Stimulated activated naive CD8-positive, alpha-beta T cell treated with anti-CD3 and anti-CD28 coated beads, Interleukin-15, Interleukin-2, amounts not matched to agents 100 ng/mL and 50 ng/mL, for 24 hours (primary cell): Measurements from ENCODE around the gene SUMO2.
"Not testable (repeated sequence)": the region's sequence is repeated elsewhere in the genome, so short reads cannot be mapped to it uniquely, and the experiment has no call there.

ENCODE experiments used
- H3K27ac Mint-ChIP-seq: one replicate; pipeline ENCODE4 v1.8.0; 2021; ENCODE audit warnings: mild to moderate bottlenecking, mixed read lengths
- H3K27me3 Mint-ChIP-seq: one replicate; pipeline ENCODE4 v1.8.0; 2021; ENCODE audit warnings: mixed read lengths
- H3K36me3 Mint-ChIP-seq: one replicate; pipeline ENCODE4 v1.8.0; 2021; ENCODE audit warnings: low read depth, mixed read lengths
- H3K4me1 Mint-ChIP-seq: one replicate; pipeline ENCODE4 v1.8.0; 2021; ENCODE audit warnings: low read depth, mixed read lengths
- H3K4me3 Mint-ChIP-seq: one replicate; pipeline ENCODE4 v1.8.0; 2021; ENCODE audit warnings: mild to moderate bottlenecking, mixed read lengths
- H3K9me3 Mint-ChIP-seq: one replicate; pipeline ENCODE4 v1.8.0; 2021; ENCODE audit warnings: mixed read lengths

The SUMO2 gene

GRCh38 chr17:75199886-75200618 lies 17.3 kb upstream of the SUMO2 start:
- Mint-ChIP-seq H3K4me1 (peaks cover 10% of the 10 kb centered on the region), H3K27me3 (no peaks in the 10 kb centered on the region), H3K4me3 (no peak overlapping the region), H3K27ac (no peak overlapping the region), H3K9me3 (no peaks in the 10 kb centered on the region), H3K36me3 (no peaks in the 10 kb centered on the region)

- Mint-ChIP-seq H3K27ac (no peak overlapping the region), H3K36me3 (no peaks in the 10 kb centered on the region), H3K4me3 (no peak overlapping the region), H3K9me3 (no peaks in the 10 kb centered on the region), H3K27me3 (no peaks in the 10 kb centered on the region), H3K4me1 (no peaks in the 10 kb centered on the region)
These were observed 12.1 kb upstream of the SUMO2 start for GRCh38 chr17:75194879-75195278.

GRCh38 chr17:75191584-75191983 lies 8.8 kb upstream of the SUMO2 start:
- no peak overlapping the region for H3K4me3 Mint-ChIP-seq
- no peaks in the 10 kb centered on the region for H3K27me3 Mint-ChIP-seq
- no peaks in the 10 kb centered on the region for H3K9me3 Mint-ChIP-seq
- no peak overlapping the region for H3K27ac Mint-ChIP-seq
- H3K4me1 Mint-ChIP-seq, result peaks cover 7% of the 10 kb centered on the region
- no peaks in the 10 kb centered on the region for H3K36me3 Mint-ChIP-seq

GRCh38 chr17:75188614-75189013 lies 5.9 kb upstream of the SUMO2 start:
- Mint-ChIP-seq H3K27me3 (no peaks in the 10 kb centered on the region), H3K9me3 (no peaks in the 10 kb centered on the region), H3K27ac (no peak overlapping the region), H3K4me3 (no peak overlapping the region), H3K36me3 (no peaks in the 10 kb centered on the region), H3K4me1 (peaks cover 18% of the 10 kb centered on the region)

- Mint-ChIP-seq H3K27me3 (no peaks in the 10 kb centered on the region), H3K9me3 (no peaks in the 10 kb centered on the region), H3K4me3 (peak overlapping the region; percentile 100), H3K4me1 (peaks cover 45% of the 10 kb centered on the region), H3K27ac (peak overlapping the region; percentile 95), H3K36me3 (peaks cover 26% of the 10 kb centered on the region)
These were observed 1.5 kb upstream of the SUMO2 start for GRCh38 chr17:75183999-75184884.

GRCh38 chr17:75182319-75182568 lies 515 bp downstream of the SUMO2 start:
- H3K4me3 Mint-ChIP-seq, result peak overlapping the region; percentile 100
- H3K4me1 Mint-ChIP-seq, result peaks cover 50% of the 10 kb centered on the region
- H3K27me3 Mint-ChIP-seq, result no peaks in the 10 kb centered on the region
- H3K36me3 Mint-ChIP-seq, result peaks cover 32% of the 10 kb centered on the region
- H3K27ac Mint-ChIP-seq, result peak overlapping the region; percentile 85
- H3K9me3 Mint-ChIP-seq, result no peaks in the 10 kb centered on the region

- Mint-ChIP-seq H3K4me1 (peaks cover 51% of the 10 kb centered on the region), H3K27me3 (no peaks in the 10 kb centered on the region), H3K4me3 (peak overlapping the region; percentile 100), H3K27ac (peak overlapping the region; percentile 85), H3K36me3 (peaks cover 36% of the 10 kb centered on the region), H3K9me3 (no peaks in the 10 kb centered on the region)
These were observed 996 bp downstream of the SUMO2 start for GRCh38 chr17:75181608-75182318.

- Mint-ChIP-seq H3K27ac (peak overlapping the region; percentile 85), H3K4me1 (peaks cover 55% of the 10 kb centered on the region), H3K9me3 (no peaks in the 10 kb centered on the region), H3K4me3 (peak overlapping the region; percentile 100), H3K27me3 (no peaks in the 10 kb centered on the region), H3K36me3 (peaks cover 41% of the 10 kb centered on the region)
These were observed 1.6 kb downstream of the SUMO2 start for GRCh38 chr17:75181110-75181509.

GRCh38 chr17:75178453-75178852 lies 4.3 kb downstream of the SUMO2 start:
- Mint-ChIP-seq H3K27me3 (no peaks in the 10 kb centered on the region), H3K4me1 (peaks cover 50% of the 10 kb centered on the region), H3K36me3 (peaks cover 59% of the 10 kb centered on the region), H3K9me3 (no peaks in the 10 kb centered on the region), H3K27ac (no peak overlapping the region), H3K4me3 (no peak overlapping the region)

- peaks cover 71% of the 10 kb centered on the region for H3K36me3 Mint-ChIP-seq
- peaks cover 55% of the 10 kb centered on the region for H3K4me1 Mint-ChIP-seq
- no peaks in the 10 kb centered on the region for H3K9me3 Mint-ChIP-seq
- H3K27ac Mint-ChIP-seq, result no peak overlapping the region
- H3K27me3 Mint-ChIP-seq, result no peaks in the 10 kb centered on the region
- no peak overlapping the region for H3K4me3 Mint-ChIP-seq
These were observed 6.1 kb downstream of the SUMO2 start for GRCh38 chr17:75176625-75177024.

- no peaks in the 10 kb centered on the region for H3K27me3 Mint-ChIP-seq
- H3K9me3 Mint-ChIP-seq, result no peaks in the 10 kb centered on the region
- peaks cover 61% of the 10 kb centered on the region for H3K36me3 Mint-ChIP-seq
- H3K27ac Mint-ChIP-seq, result no peak overlapping the region
- H3K4me3 Mint-ChIP-seq, result no peak overlapping the region
- peaks cover 44% of the 10 kb centered on the region for H3K4me1 Mint-ChIP-seq
These were observed 7.8 kb downstream of the SUMO2 start for GRCh38 chr17:75174996-75175395.

GRCh38 chr17:75173526-75173925 lies 9.2 kb downstream of the SUMO2 start:
- Mint-ChIP-seq H3K4me3 (no peak overlapping the region), H3K27me3 (no peaks in the 10 kb centered on the region), H3K4me1 (peaks cover 29% of the 10 kb centered on the region), H3K27ac (no peak overlapping the region), H3K9me3 (no peaks in the 10 kb centered on the region), H3K36me3 (peaks cover 55% of the 10 kb centered on the region)

GRCh38 chr17:75168998-75169397 lies 13.8 kb downstream of the SUMO2 start:
- H3K27ac Mint-ChIP-seq, result no peak overlapping the region
- H3K36me3 Mint-ChIP-seq, result peaks cover 60% of the 10 kb centered on the region
- no peak overlapping the region for H3K4me3 Mint-ChIP-seq
- no peaks in the 10 kb centered on the region for H3K27me3 Mint-ChIP-seq
- H3K4me1 Mint-ChIP-seq, result peaks cover 19% of the 10 kb centered on the region
- H3K9me3 Mint-ChIP-seq, result no peaks in the 10 kb centered on the region

GRCh38 chr17:75164606-75165005 lies 18.2 kb downstream of the SUMO2 start:
- H3K4me1 Mint-ChIP-seq, H3K4me3 Mint-ChIP-seq, H3K27ac Mint-ChIP-seq, H3K27me3 Mint-ChIP-seq, H3K9me3 Mint-ChIP-seq: not testable (repeated sequence)
- H3K36me3 Mint-ChIP-seq, result peaks cover 38% of the 10 kb centered on the region

- Mint-ChIP-seq H3K4me3 (no peak overlapping the region), H3K36me3 (peaks cover 31% of the 10 kb centered on the region), H3K9me3 (no peaks in the 10 kb centered on the region), H3K27me3 (no peaks in the 10 kb centered on the region), H3K4me1 (peaks cover 2% of the 10 kb centered on the region), H3K27ac (no peak overlapping the region)
These were observed 19.7 kb downstream of the SUMO2 start for GRCh38 chr17:75163074-75163473.
